Suppressor macrophage treated with lipopolysaccharide for 1 hour (primary cell): ENCODE measurements around the gene LMNB1.
"Not testable (repeated sequence)": the region's sequence is repeated elsewhere in the genome, so short reads cannot be mapped to it uniquely, and the experiment has no call there.

Experiments used
- DNase-seq, 3 donors: peaks; one replicate each; pipeline ENCODE4 v3.0.0-alpha.2; 2020 to 2022

The LMNB1 gene

GRCh38 chr5:126778675-126779403, 1.9 kb downstream of the LMNB1 start:
- no peak for DNase-seq

GRCh38 chr5:126780165-126780827, 3.4 kb downstream of the LMNB1 start:
- peak; percentile 71 to 79 (median 79) for DNase-seq

- DNase-seq: not testable (repeated sequence)
Observed at GRCh38 chr5:126788409-126788808, 11.5 kb downstream of the LMNB1 start.

GRCh38 chr5:126793097-126793496, 16.2 kb downstream of the LMNB1 start:
- DNase-seq: no peak

GRCh38 chr5:126793648-126794047, 16.7 kb downstream of the LMNB1 start:
- DNase-seq: peak in 2 of 3 donors; percentile 26 to 35

- no peak for DNase-seq
Observed at GRCh38 chr5:126794157-126794828, 17.4 kb downstream of the LMNB1 start.

- DNase-seq: no peak
Observed at GRCh38 chr5:126799780-126800179, 22.8 kb downstream of the LMNB1 start.

- no peak for DNase-seq
Observed at GRCh38 chr5:126801174-126801991, 24.4 kb downstream of the LMNB1 start.

- peak; percentile 45 to 72 (median 65) for DNase-seq
Observed at GRCh38 chr5:126801992-126802294, 25.0 kb downstream of the LMNB1 start.

GRCh38 chr5:126805063-126805462, 28.1 kb downstream of the LMNB1 start:
- DNase-seq: peak in 1 of 3 donors; percentile 14

- DNase-seq: peak; percentile 52 to 76 (median 64)
Observed at GRCh38 chr5:126808521-126808988, 31.6 kb downstream of the LMNB1 start.

- DNase-seq: peak in 2 of 3 donors; percentile 40 to 73
Observed at GRCh38 chr5:126809916-126810315, 33.0 kb downstream of the LMNB1 start.

- DNase-seq: peak in 2 of 3 donors; percentile 37 to 60
Observed at GRCh38 chr5:126810596-126811380, 33.9 kb downstream of the LMNB1 start.

GRCh38 chr5:126811515-126812198, 34.7 kb downstream of the LMNB1 start:
- peak; percentile 64 to 94 (median 84) for DNase-seq

- peak in 1 of 3 donors; percentile 22 for DNase-seq
Observed at GRCh38 chr5:126812199-126812570, 35.2 kb downstream of the LMNB1 start.

- DNase-seq: not testable (repeated sequence)
Observed at GRCh38 chr5:126813799-126814198, 36.9 kb downstream of the LMNB1 start.

GRCh38 chr5:126814721-126815404, 37.9 kb downstream of the LMNB1 start:
- DNase-seq: peak in 2 of 3 donors; percentile 55 to 64

- no peak for DNase-seq
Observed at GRCh38 chr5:126816649-126817048, 39.7 kb downstream of the LMNB1 start.

- no peak for DNase-seq
Observed at GRCh38 chr5:126818736-126819135, 41.8 kb downstream of the LMNB1 start.

GRCh38 chr5:126819253-126819652, 42.3 kb downstream of the LMNB1 start:
- no peak for DNase-seq
